ENCODE measurements around the gene RETREG3. TPM values are rescaled to one million over a fixed set of nuclear protein-coding genes. Genes with fewer than 3 reads are reported as not detected.

The RETREG3 gene
- total and polyA plus RNA-seq, 2 of the 13 experiments (the other 11 are each of a cell fraction or from before 2014, with no cell fraction given): 47.0 to 55.8 TPM

DNA sequence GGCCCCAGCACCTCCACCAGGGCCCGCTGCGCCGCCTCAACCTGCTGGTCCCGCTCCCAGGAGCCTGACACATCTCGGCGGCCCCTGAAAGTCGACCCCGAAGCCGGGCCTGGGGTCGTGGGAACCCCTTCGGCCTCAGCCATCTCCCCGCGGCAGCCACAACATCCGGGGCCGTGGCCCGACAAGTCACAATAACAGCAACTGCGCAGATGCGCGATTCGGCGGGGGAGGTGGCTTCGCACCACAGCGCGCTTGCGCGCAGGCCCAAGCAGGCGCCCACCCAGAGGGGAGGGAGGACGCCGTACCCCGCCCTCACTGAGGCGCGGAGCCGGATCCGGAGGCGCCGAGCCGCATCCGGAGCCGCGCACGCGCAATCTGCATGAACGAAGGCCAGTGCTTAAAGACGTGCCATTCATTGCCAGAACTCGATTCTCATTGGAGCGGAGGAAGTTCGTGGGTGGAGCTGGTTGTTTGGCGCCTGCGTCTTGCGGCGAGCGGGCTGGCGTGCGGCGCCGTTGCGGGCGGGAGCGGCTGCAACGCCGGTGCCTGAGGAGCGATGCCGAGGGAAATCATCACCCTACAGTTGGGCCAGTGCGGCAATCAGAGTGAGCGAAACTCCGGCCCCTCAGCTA is at the start of gene RETREG3, which contains the start of gene TUBG1 (continued):
- TF ChIP-seq, protein P1, sequence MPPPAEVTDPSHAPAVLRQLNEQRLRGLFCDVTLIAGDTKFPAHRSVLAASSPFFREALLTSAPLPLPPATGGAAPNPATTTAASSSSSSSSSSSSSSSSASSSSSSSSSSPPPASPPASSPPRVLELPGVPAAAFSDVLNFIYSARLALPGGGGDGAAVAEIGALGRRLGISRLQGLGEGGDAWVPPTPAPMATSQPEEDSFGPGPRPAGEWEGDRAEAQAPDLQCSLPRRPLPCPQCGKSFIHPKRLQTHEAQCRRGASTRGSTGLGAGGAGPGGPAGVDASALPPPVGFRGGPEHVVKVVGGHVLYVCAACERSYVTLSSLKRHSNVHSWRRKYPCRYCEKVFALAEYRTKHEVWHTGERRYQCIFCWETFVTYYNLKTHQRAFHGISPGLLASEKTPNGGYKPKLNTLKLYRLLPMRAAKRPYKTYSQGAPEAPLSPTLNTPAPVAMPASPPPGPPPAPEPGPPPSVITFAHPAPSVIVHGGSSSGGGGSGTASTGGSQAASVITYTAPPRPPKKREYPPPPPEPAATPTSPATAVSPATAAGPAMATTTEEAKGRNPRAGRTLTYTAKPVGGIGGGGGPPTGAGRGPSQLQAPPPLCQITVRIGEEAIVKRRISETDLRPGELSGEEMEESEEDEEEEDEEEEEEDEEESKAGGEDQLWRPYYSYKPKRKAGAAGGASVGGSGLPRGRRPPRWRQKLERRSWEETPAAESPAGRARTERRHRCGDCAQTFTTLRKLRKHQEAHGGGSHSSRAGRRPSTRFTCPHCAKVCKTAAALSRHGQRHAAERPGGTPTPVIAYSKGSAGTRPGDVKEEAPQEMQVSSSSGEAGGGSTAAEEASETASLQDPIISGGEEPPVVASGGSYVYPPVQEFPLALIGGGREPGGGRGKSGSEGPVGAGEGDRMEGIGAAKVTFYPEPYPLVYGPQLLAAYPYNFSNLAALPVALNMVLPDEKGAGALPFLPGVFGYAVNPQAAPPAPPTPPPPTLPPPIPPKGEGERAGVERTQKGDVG (CRISPR knock-in tag; IDR thresholded peaks at IDR 0.05; ENCODE audit: borderline replicate concordance): no peak; the same call in 1 of the 2 replicates
- TF ChIP-seq ZNF274 (CRISPR knock-in tag; IDR thresholded peaks at IDR 0.05) (peak; percentile 97), ZBTB1 (CRISPR knock-in tag; IDR thresholded peaks at IDR 0.05; ENCODE audit: borderline replicate concordance) (no peak), FOSL2 (CRISPR knock-in tag; IDR thresholded peaks at IDR 0.05) (peak; percentile 5; the same call in 1 of the 2 replicates), STAG1 (CRISPR knock-in tag; IDR thresholded peaks at IDR 0.05) (0 out of 2 replicates have a peak, but pooled peaks have one; percentile 25), MTA1 (CRISPR knock-in tag; IDR thresholded peaks at IDR 0.05; ENCODE audit: borderline replicate concordance) (no peak; the same call in 1 of the 2 replicates), XRCC5 (optimal IDR thresholded peaks at IDR 0.05; ENCODE audit: low read length) (peak; percentile 77), NR2F6 (IDR thresholded peaks at IDR 0.05) (no peak), NR2F6 (CRISPR knock-in tag; IDR thresholded peaks at IDR 0.05) (no peak; the same call in 1 of the 2 replicates), GTF3A (CRISPR knock-in tag; conservative IDR thresholded peaks at IDR 0.05) (0 out of 2 replicates have a peak, but pooled peaks have one; percentile 18)
- TF ChIP-seq, protein P2, sequence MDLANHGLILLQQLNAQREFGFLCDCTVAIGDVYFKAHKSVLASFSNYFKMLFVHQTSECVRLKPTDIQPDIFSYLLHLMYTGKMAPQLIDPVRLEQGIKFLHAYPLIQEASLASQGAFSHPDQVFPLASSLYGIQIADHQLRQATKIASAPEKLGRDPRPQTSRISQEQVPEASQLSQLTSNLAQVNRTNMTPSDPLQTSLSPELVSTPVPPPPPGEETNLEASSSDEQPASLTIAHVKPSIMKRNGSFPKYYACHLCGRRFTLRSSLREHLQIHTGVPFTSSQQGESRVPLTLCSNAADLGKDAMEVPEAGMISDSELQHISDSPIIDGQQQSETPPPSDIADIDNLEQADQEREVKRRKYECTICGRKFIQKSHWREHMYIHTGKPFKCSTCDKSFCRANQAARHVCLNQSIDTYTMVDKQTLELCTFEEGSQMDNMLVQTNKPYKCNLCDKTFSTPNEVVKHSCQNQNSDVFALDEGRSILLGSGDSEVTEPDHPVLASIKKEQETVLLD (CRISPR knock-in tag; IDR thresholded peaks at IDR 0.05; ENCODE audit: low read depth): no peak
- TF ChIP-seq, protein P3, sequence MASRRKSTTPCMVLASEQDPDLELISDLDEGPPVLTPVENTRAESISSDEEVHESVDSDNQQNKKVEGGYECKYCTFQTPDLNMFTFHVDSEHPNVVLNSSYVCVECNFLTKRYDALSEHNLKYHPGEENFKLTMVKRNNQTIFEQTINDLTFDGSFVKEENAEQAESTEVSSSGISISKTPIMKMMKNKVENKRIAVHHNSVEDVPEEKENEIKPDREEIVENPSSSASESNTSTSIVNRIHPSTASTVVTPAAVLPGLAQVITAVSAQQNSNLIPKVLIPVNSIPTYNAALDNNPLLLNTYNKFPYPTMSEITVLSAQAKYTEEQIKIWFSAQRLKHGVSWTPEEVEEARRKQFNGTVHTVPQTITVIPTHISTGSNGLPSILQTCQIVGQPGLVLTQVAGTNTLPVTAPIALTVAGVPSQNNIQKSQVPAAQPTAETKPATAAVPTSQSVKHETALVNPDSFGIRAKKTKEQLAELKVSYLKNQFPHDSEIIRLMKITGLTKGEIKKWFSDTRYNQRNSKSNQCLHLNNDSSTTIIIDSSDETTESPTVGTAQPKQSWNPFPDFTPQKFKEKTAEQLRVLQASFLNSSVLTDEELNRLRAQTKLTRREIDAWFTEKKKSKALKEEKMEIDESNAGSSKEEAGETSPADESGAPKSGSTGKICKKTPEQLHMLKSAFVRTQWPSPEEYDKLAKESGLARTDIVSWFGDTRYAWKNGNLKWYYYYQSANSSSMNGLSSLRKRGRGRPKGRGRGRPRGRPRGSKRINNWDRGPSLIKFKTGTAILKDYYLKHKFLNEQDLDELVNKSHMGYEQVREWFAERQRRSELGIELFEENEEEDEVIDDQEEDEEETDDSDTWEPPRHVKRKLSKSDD (CRISPR knock-in tag; IDR thresholded peaks at IDR 0.05; ENCODE audit: low read depth): no peak; the same call in 1 of the 2 replicates
- TF ChIP-seq, protein P4, sequence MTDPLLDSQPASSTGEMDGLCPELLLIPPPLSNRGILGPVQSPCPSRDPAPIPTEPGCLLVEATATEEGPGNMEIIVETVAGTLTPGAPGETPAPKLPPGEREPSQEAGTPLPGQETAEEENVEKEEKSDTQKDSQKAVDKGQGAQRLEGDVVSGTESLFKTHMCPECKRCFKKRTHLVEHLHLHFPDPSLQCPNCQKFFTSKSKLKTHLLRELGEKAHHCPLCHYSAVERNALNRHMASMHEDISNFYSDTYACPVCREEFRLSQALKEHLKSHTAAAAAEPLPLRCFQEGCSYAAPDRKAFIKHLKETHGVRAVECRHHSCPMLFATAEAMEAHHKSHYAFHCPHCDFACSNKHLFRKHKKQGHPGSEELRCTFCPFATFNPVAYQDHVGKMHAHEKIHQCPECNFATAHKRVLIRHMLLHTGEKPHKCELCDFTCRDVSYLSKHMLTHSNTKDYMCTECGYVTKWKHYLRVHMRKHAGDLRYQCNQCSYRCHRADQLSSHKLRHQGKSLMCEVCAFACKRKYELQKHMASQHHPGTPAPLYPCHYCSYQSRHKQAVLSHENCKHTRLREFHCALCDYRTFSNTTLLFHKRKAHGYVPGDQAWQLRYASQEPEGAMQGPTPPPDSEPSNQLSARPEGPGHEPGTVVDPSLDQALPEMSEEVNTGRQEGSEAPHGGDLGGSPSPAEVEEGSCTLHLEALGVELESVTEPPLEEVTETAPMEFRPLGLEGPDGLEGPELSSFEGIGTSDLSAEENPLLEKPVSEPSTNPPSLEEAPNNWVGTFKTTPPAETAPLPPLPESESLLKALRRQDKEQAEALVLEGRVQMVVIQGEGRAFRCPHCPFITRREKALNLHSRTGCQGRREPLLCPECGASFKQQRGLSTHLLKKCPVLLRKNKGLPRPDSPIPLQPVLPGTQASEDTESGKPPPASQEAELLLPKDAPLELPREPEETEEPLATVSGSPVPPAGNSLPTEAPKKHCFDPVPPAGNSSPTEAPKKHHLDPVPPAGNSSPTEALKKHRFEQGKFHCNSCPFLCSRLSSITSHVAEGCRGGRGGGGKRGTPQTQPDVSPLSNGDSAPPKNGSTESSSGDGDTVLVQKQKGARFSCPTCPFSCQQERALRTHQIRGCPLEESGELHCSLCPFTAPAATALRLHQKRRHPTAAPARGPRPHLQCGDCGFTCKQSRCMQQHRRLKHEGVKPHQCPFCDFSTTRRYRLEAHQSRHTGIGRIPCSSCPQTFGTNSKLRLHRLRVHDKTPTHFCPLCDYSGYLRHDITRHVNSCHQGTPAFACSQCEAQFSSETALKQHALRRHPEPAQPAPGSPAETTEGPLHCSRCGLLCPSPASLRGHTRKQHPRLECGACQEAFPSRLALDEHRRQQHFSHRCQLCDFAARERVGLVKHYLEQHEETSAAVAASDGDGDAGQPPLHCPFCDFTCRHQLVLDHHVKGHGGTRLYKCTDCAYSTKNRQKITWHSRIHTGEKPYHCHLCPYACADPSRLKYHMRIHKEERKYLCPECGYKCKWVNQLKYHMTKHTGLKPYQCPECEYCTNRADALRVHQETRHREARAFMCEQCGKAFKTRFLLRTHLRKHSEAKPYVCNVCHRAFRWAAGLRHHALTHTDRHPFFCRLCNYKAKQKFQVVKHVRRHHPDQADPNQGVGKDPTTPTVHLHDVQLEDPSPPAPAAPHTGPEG (CRISPR knock-in tag; IDR thresholded peaks at IDR 0.05): peak; percentile 85

All from HepG2 (cell line).